CD14-positive monocyte (primary cell): ENCODE results near the gene ABHD3. TPM values are rescaled to one million over a fixed set of nuclear protein-coding genes. Genes with fewer than 3 reads are reported as not detected.
"Not testable (repeated sequence)": the region's sequence is repeated elsewhere in the genome, so short reads cannot be mapped to it uniquely, and the experiment has no call there.

ENCODE experiments used
- DNase-seq, 3 donors: peaks; one replicate each; pipeline ENCODE4 v3.0.0-alpha.2; 2011 to 2022
- H2AFZ ChIP-seq: 2 replicates; pipeline ENCODE4 v1.6.0; 2012; ENCODE audit warnings: mild to moderate bottlenecking, low read depth, low read length, inconsistent platforms; ENCODE audit not compliant: insufficient read depth, poor library complexity, severe bottlenecking
- H3K27ac ChIP-seq, 2 donors: 1 replicate in 1 of 2; 2 replicates in 1 of 2; pipeline ENCODE4 v1.5.1; 2012 to 2013; ENCODE audit warnings: low read length in 2 of 2, control low read depth in 1 of 2, inconsistent platforms in 1 of 2, low read depth in 1 of 2, mild to moderate bottlenecking in 1 of 2
- H3K27me3 ChIP-seq, 2 donors: one replicate each; pipeline versions ENCODE4 v1.6.0 to v1.6.1; 2011 to 2013; ENCODE audit warnings: low read length in 2 of 2; ENCODE audit not compliant: control insufficient read depth in 2 of 2, insufficient read depth in 2 of 2
- H3K36me3 ChIP-seq, 2 donors: replicated peaks in 1 of 2; 1 replicate in 1 of 2; 2 replicates in 1 of 2; pipeline versions ENCODE4 v1.5.1 to v1.6.1; 2012 to 2013; ENCODE audit warnings: low read length in 2 of 2, control low read depth in 1 of 2, inconsistent platforms in 1 of 2, mild to moderate bottlenecking in 1 of 2; ENCODE audit not compliant: insufficient read depth in 2 of 2, control insufficient read depth in 1 of 2
- H3K4me1 ChIP-seq, 2 donors: 1 replicate in 1 of 2; 2 replicates in 1 of 2; pipeline versions ENCODE4 v1.5.1 to v1.6.1; 2012 to 2013; ENCODE audit warnings: low read length in 2 of 2, control low read depth in 1 of 2, inconsistent platforms in 1 of 2, mild to moderate bottlenecking in 1 of 2, moderate library complexity in 1 of 2; ENCODE audit not compliant: insufficient read depth in 2 of 2, control insufficient read depth in 1 of 2
- H3K4me2 ChIP-seq: replicated peaks from 2 replicates; pipeline ENCODE3; 2012; ENCODE audit warnings: low read length, moderate library complexity, mild to moderate bottlenecking; ENCODE audit not compliant: poor library complexity, severe bottlenecking; ENCODE audit errors: extremely low read depth
- H3K4me3 ChIP-seq, 3 experiments: fragments of 200-600 bp in 1 of 3; sonication (generic) in 1 of 3; replicated peaks in 1 of 3; 1 replicate in 2 of 3; 2 replicates in 1 of 3; pipeline ENCODE4 v1.5.1; 2011 to 2013; ENCODE audit warnings: low read length in 3 of 3, mild to moderate bottlenecking in 3 of 3, control low read depth in 2 of 3, low read depth in 2 of 3, inconsistent platforms in 1 of 3, moderate library complexity in 1 of 3
- H3K79me2 ChIP-seq: 2 replicates; pipeline ENCODE4 v1.6.0; 2012; ENCODE audit warnings: mild to moderate bottlenecking, control low read depth, inconsistent platforms, low read length, moderate library complexity; ENCODE audit not compliant: insufficient read depth
- H3K9ac ChIP-seq: 2 replicates; pipeline ENCODE4 v1.6.0; 2017; ENCODE audit warnings: low read length, mild to moderate bottlenecking; ENCODE audit not compliant: insufficient read depth, poor library complexity, severe bottlenecking
- H3K9me3 ChIP-seq, 2 donors: replicated peaks in 1 of 2; 1 replicate in 1 of 2; 2 replicates in 1 of 2; pipeline versions ENCODE4 v1.5.1 to v1.6.1; 2012 to 2013; ENCODE audit warnings: low read length in 2 of 2, control low read depth in 1 of 2; ENCODE audit not compliant: control insufficient read depth in 1 of 2, insufficient read depth in 1 of 2
- H4K20me1 ChIP-seq: 2 replicates; pipeline ENCODE4 v1.6.0; 2012; ENCODE audit warnings: mild to moderate bottlenecking, low read length, control low read depth, moderate library complexity; ENCODE audit not compliant: insufficient read depth
- H3K27ac Mint-ChIP-seq, 7 donors: one replicate each; pipeline ENCODE4 v1.8.0; 2020; ENCODE audit warnings: mild to moderate bottlenecking in 7 of 7, mixed read lengths in 7 of 7, moderate library complexity in 6 of 7, inconsistent platforms in 2 of 7
- H3K27me3 Mint-ChIP-seq, 3 donors: one replicate each; pipeline ENCODE4 v1.8.0; 2021 to 2022; ENCODE audit warnings: low read depth in 3 of 3, mild to moderate bottlenecking in 3 of 3, mixed read lengths in 3 of 3, moderate library complexity in 3 of 3, inconsistent platforms in 1 of 3
- H3K36me3 Mint-ChIP-seq, 2 donors: one replicate each; pipeline ENCODE4 v1.8.0; 2020; ENCODE audit warnings: mixed read lengths in 2 of 2, inconsistent platforms in 1 of 2, mild to moderate bottlenecking in 1 of 2
- H3K4me1 Mint-ChIP-seq: one replicate; pipeline ENCODE4 v1.8.0; 2020; ENCODE audit warnings: mild to moderate bottlenecking, mixed read lengths
- H3K4me3 Mint-ChIP-seq, 2 donors: one replicate each; pipeline ENCODE4 v1.8.0; 2020; ENCODE audit warnings: mild to moderate bottlenecking in 2 of 2, mixed read lengths in 2 of 2, moderate library complexity in 1 of 2
- H3K9me3 Mint-ChIP-seq, 7 donors: one replicate each; pipeline ENCODE4 v1.8.0; 2020 to 2022; ENCODE audit warnings: mixed read lengths in 7 of 7, mild to moderate bottlenecking in 6 of 7, moderate library complexity in 6 of 7, inconsistent platforms in 2 of 7
- WGBS: methylation state at CpG from one replicate; pipeline ENCODE4 v1.1.5; 2013; ENCODE audit warnings: missing lambda C conversion rate; ENCODE audit not compliant: insufficient coverage; 5-methylcytosine and 5-hydroxymethylcytosine counted together
- intact Hi-C, 2 donors: fragments of 100-400 bp; cut with micrococcal nuclease; formaldehyde crosslinking; loops; one replicate each; pipeline versions ENCODE4 v1.15.0 to v1.15.1; 2023
- polyA plus RNA-seq, 3 donors: library from polyadenylated mRNA; depleted of rRNA in 1 of 3; unstranded in 2 of 3; stranded (reverse) in 1 of 3; fragments of 300-500 nt in 2 of 3; fragments of >200 nt in 1 of 3; fragmentation: Illumina TruSeq in 2 of 3; gene quantifications; 1 replicate in 2 of 3; 2 replicates in 1 of 3; pipeline ENCODE4 v1.2.3, GENCODE V29; 2012 to 2021
- TF ChIP-seq, protein P1 (sequence below): fragments of 200-600 bp; IDR thresholded peaks from one replicate; pipeline ENCODE4 v1.8.0; 2022; ENCODE audit warnings: antibody characterized with exemption, mild to moderate bottlenecking

Gene ABHD3
- polyA plus RNA-seq, 3 donors: 24.6 to 63.6 (median 42.0) TPM

DNA sequence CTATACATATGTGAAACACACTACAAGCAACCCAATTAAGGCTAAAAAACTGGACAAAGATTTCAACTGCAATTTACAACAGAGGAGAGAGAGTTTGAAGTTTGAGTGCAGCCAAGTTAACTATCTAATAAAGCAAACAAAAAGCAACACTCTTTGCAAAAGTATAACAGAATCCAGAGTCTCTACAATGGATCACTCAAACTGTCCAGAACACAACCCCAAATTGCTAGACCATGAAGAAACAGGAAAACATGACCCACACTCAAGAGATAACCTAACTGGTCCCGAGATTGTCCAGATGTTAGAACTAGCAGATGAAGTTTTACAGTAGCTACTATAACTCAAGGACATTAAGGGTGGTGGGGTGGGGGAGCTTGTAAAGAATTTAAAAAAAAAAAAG lies 14.8 kb downstream of the ABHD3 start:
- peaks cover 20% of the 10 kb centered on the region for H3K4me1 Mint-ChIP-seq
- Histone ChIP-seq H2AFZ (no peak overlapping the region), H3K27me3 (no peaks in the 10 kb centered on the region), H3K9me3 (peaks cover 0 to 6% of the 10 kb centered on the region in 2 donors), H3K79me2 (peaks cover 17% of the 10 kb centered on the region), H3K4me3 (no peak overlapping the region), H3K4me1 (peaks cover 4 to 9% of the 10 kb centered on the region in 2 donors), H4K20me1 (peaks cover 15% of the 10 kb centered on the region), H3K36me3 (peaks cover 23 to 68% of the 10 kb centered on the region in 2 donors), H3K4me2 (no peak overlapping the region), H3K9ac (no peak overlapping the region), H3K27ac (peak overlapping the region in 1 of 2 donors; percentile 40)
- no peak overlapping the region for H3K4me3 Mint-ChIP-seq
- peaks cover 4 to 15% (median 9%) of the 10 kb centered on the region in 7 donors for H3K9me3 Mint-ChIP-seq
- H3K27me3 Mint-ChIP-seq: no peaks in the 10 kb centered on the region
- intact Hi-C loops: no loop called here
- no CpG with 5 or more reads among the region's 1 CpG for WGBS
- no peak for DNase-seq
- TF ChIP-seq, protein P1, sequence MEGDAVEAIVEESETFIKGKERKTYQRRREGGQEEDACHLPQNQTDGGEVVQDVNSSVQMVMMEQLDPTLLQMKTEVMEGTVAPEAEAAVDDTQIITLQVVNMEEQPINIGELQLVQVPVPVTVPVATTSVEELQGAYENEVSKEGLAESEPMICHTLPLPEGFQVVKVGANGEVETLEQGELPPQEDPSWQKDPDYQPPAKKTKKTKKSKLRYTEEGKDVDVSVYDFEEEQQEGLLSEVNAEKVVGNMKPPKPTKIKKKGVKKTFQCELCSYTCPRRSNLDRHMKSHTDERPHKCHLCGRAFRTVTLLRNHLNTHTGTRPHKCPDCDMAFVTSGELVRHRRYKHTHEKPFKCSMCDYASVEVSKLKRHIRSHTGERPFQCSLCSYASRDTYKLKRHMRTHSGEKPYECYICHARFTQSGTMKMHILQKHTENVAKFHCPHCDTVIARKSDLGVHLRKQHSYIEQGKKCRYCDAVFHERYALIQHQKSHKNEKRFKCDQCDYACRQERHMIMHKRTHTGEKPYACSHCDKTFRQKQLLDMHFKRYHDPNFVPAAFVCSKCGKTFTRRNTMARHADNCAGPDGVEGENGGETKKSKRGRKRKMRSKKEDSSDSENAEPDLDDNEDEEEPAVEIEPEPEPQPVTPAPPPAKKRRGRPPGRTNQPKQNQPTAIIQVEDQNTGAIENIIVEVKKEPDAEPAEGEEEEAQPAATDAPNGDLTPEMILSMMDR: no peak
- H3K27ac Mint-ChIP-seq: peak overlapping the region in 4 of 7 donors; percentile 24 to 38 (median 26)
- H3K36me3 Mint-ChIP-seq: peaks cover 47 to 75% of the 10 kb centered on the region in 2 donors

- 51% methylated on average over 5 of the region's 8 CpGs for WGBS
- peaks cover 12 to 23% of the 10 kb centered on the region in 2 donors for H3K4me1 ChIP-seq
- peaks cover 24% of the 10 kb centered on the region for H3K4me1 Mint-ChIP-seq
- H4K20me1 ChIP-seq: peaks cover 15% of the 10 kb centered on the region
- H3K27ac Mint-ChIP-seq: peak overlapping the region in 5 of 7 donors; percentile 10 to 72 (median 69)
- H3K36me3 Mint-ChIP-seq: peaks cover 31 to 53% of the 10 kb centered on the region in 2 donors
- H3K36me3 ChIP-seq: peaks cover 12 to 37% of the 10 kb centered on the region in 2 donors
- H3K9ac ChIP-seq: no peak overlapping the region
- H2AFZ ChIP-seq: peak overlapping the region; percentile 33
- intact Hi-C loops: no loop called here
- no peak overlapping the region for H3K4me3 Mint-ChIP-seq
- peak overlapping the region in 1 of 2 donors; percentile 45 for H3K27ac ChIP-seq
- H3K27me3 Mint-ChIP-seq: no peaks in the 10 kb centered on the region
- H3K9me3 ChIP-seq: peaks cover 0 to 6% of the 10 kb centered on the region in 2 donors
- DNase-seq: no peak
- H3K9me3 Mint-ChIP-seq: peaks cover 4 to 13% (median 9%) of the 10 kb centered on the region in 7 donors
- H3K4me3 ChIP-seq: no peak overlapping the region
- TF ChIP-seq, protein P1: no peak
- H3K4me2 ChIP-seq: no peak overlapping the region
- H3K27me3 ChIP-seq: no peaks in the 10 kb centered on the region
- H3K79me2 ChIP-seq: peaks cover 14% of the 10 kb centered on the region
These were observed 18.1 kb downstream of the ABHD3 start for GRCh38 chr18:21686282-21687105.

GRCh38 chr18:21685556-21685981 lies 19.0 kb downstream of the ABHD3 start:
- Mint-ChIP-seq H3K36me3 (peaks cover 26 to 45% of the 10 kb centered on the region in 2 donors), H3K4me1 (peaks cover 24% of the 10 kb centered on the region), H3K27ac (peak overlapping the region in 1 of 7 donors; percentile 21)
- intact Hi-C loops, H3K9me3 ChIP-seq, H3K9ac ChIP-seq, H3K4me3 ChIP-seq, H3K27me3 ChIP-seq, H3K4me3 Mint-ChIP-seq, H2AFZ ChIP-seq, DNase-seq, H3K4me2 ChIP-seq, H3K27me3 Mint-ChIP-seq, H3K27ac ChIP-seq, H3K9me3 Mint-ChIP-seq: not testable (repeated sequence)
- peaks cover 12 to 23% of the 10 kb centered on the region in 2 donors for H3K4me1 ChIP-seq
- peaks cover 8 to 37% of the 10 kb centered on the region in 2 donors for H3K36me3 ChIP-seq
- WGBS: 97% methylated on average over 10 of the region's 12 CpGs
- H3K79me2 ChIP-seq: peaks cover 14% of the 10 kb centered on the region
- H4K20me1 ChIP-seq: peaks cover 15% of the 10 kb centered on the region
